ENCODE data around the gene CCDC181. TPM values are rescaled to one million over a fixed set of nuclear protein-coding genes. Genes with fewer than 3 reads are reported as not detected.

Gene CCDC181
- 0.86 and 1.1 TPM in 2 replicates for total RNA-seq

GRCh38 chr1:169427081-169427641 is at the start of gene CCDC181:
Gene CCDC181 (minus strand): TSS chr1:169427474. CDS start chr1:169424927, 2,547 bp downstream.

GRCh38 chr1:169367686-169368405 is 59.4 kb downstream of the CCDC181 start, which contains the start of the genes BLZF1 and NME7:
Gene BLZF1 (plus strand): TSS chr1:169368195. CDS start chr1:169369523, 1,328 bp downstream.
Gene NME7 (minus strand): TSS chr1:169367797. CDS start chr1:169367710, 87 bp downstream.

Other genes starting within 250 kb of the CCDC181 start
- 28.3 and 48.7 TPM in 2 replicates for gene NME7, start 59.7 kb downstream of the CCDC181 start, total RNA-seq
- 28.7 and 33.7 TPM in 2 replicates for gene BLZF1, start 59.3 kb downstream of the CCDC181 start, total RNA-seq
- 6.6 and 6.9 TPM in 2 replicates for gene SLC19A2, start 58.5 kb upstream of the CCDC181 start, total RNA-seq
- gene F5, start 159.0 kb upstream of the CCDC181 start, total RNA-seq: not detected in 2 replicates
- not detected in 2 replicates for gene SELP, start 202.7 kb upstream of the CCDC181 start, total RNA-seq